ENCODE measurements around the gene KATNAL2.
"Not testable (repeated sequence)": the region's sequence is repeated elsewhere in the genome, so short reads cannot be mapped to it uniquely, and the experiment has no call there.

The KATNAL2 gene

DNA sequence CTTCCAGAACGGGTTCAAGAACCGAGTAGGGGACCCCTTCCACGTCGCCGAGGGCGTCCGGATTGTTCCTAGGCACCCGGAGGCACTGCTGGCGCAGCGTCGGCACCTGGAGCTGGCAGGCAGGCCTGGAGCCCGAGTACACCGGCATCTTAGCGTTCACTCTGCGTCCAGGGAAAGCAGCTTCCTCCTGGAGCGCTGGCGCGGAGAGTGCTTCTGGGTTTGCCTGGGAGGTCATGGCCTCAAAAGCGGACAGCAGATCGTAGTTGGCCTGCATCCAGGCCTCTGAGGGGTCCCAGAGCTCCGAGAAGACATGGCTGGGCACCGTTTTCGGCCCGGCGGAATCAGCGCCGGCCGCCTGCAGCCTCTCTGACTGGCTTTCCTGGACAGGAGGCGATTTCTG is 111.3 kb downstream of the KATNAL2 start:
- not testable (repeated sequence) for H4K91ac ChIP-seq (ENCODE audit: low read depth, low read length, poor library complexity); H2BK12ac ChIP-seq (ENCODE audit: low read length); H2BK120ac ChIP-seq (ENCODE audit: low read depth, low read length); H3K27me3 ChIP-seq (ENCODE audit: control insufficient read depth in 3 of 3, insufficient read depth in 3 of 3, low read depth in 1 of 3, low read length in 3 of 3); H3K9me3 ChIP-seq (replicated peaks in 1 of 2; ENCODE audit: control insufficient read depth in 2 of 2, insufficient read depth in 1 of 2, low read depth in 1 of 2, low read length in 2 of 2); H3K4me3 ChIP-seq (ENCODE audit: low read length in 2 of 2); H3K36me3 ChIP-seq (replicated peaks in 1 of 2; ENCODE audit: control insufficient read depth in 2 of 2, insufficient read depth in 2 of 2, low read length in 2 of 2); H2BK5ac ChIP-seq (ENCODE audit: low read length); H2BK15ac ChIP-seq (ENCODE audit: low read length); H3K4me2 ChIP-seq (ENCODE audit: insufficient read depth, low read length, poor library complexity, severe bottlenecking); H3K23ac ChIP-seq (ENCODE audit: low read depth, low read length, poor library complexity); H3K4ac ChIP-seq (ENCODE audit: low read length); H3K18ac ChIP-seq (ENCODE audit: low read length); H2AFZ ChIP-seq (ENCODE audit: low read length); H4K8ac ChIP-seq (ENCODE audit: low read depth, low read length); H3K9ac ChIP-seq (ENCODE audit: low read depth, low read length, poor library complexity); H3K4me1 ChIP-seq (ENCODE audit: control insufficient read depth in 2 of 2, insufficient read depth in 1 of 2, low read depth in 1 of 2, low read length in 2 of 2); DNase-seq (ENCODE audit: low spot score); H3K27ac ChIP-seq (replicated peaks; ENCODE audit: low read length); H3K14ac ChIP-seq (ENCODE audit: low read length); H3K79me1 ChIP-seq (ENCODE audit: low read depth, low read length); H2AK5ac ChIP-seq (ENCODE audit: low read depth, low read length)
- WGBS, 2 donors (ENCODE audit: extremely low coverage in 2 of 2, insufficient read length in 2 of 2, insufficient replicate concordance in 1 of 2), result no CpG with 5 or more reads among the region's 29 CpGs

DNA sequence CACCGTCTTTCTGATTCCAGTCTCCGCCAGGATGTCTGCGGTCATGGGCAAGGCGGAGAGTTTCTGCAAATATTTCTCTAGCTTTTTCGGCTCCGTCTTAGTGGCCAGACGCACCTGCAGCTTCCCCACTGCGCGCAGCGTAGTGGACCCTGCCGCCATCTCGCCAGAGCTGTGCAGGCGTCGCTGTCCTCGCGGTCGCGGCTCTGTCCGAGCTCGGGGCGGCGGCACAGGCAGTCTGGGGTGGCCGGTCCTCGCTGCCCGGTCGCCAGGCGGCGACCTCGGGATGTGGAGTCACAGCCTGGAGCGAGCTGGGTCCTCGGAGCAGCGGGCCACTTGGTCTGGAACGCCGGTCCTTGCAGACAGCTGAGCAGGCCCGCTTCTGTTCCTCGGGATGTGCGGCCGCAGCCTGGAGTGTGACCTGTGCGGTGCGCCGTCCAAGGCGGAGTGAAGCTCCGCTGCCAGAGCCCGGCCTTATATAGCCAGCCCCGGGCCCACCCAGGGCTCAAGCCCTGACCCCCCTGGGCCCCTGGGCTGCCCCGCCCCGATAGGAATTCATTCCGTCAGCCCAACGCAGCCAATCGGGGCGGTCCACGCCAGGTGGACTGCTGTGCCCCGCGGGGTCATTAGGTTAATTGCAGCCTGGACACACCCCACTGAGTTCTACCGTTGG is 112.4 kb downstream of the KATNAL2 start:
- H2BK15ac ChIP-seq (ENCODE audit: low read length); H4K8ac ChIP-seq (ENCODE audit: low read depth, low read length); H3K14ac ChIP-seq (ENCODE audit: low read length); H3K9me3 ChIP-seq (replicated peaks in 1 of 2; ENCODE audit: control insufficient read depth in 2 of 2, insufficient read depth in 1 of 2, low read depth in 1 of 2, low read length in 2 of 2); H3K9ac ChIP-seq (ENCODE audit: low read depth, low read length, poor library complexity); H2AFZ ChIP-seq (ENCODE audit: low read length); H3K79me1 ChIP-seq (ENCODE audit: low read depth, low read length); H4K91ac ChIP-seq (ENCODE audit: low read depth, low read length, poor library complexity); H3K4me1 ChIP-seq (ENCODE audit: control insufficient read depth in 2 of 2, insufficient read depth in 1 of 2, low read depth in 1 of 2, low read length in 2 of 2); H3K27me3 ChIP-seq (ENCODE audit: control insufficient read depth in 3 of 3, insufficient read depth in 3 of 3, low read depth in 1 of 3, low read length in 3 of 3); H2BK12ac ChIP-seq (ENCODE audit: low read length); H3K4me2 ChIP-seq (ENCODE audit: insufficient read depth, low read length, poor library complexity, severe bottlenecking); H3K27ac ChIP-seq (replicated peaks; ENCODE audit: low read length); H3K36me3 ChIP-seq (replicated peaks in 1 of 2; ENCODE audit: control insufficient read depth in 2 of 2, insufficient read depth in 2 of 2, low read length in 2 of 2); H3K4me3 ChIP-seq (ENCODE audit: low read length in 2 of 2); H3K18ac ChIP-seq (ENCODE audit: low read length); H2AK5ac ChIP-seq (ENCODE audit: low read depth, low read length); H3K4ac ChIP-seq (ENCODE audit: low read length); H2BK5ac ChIP-seq (ENCODE audit: low read length); DNase-seq (ENCODE audit: low spot score); H3K23ac ChIP-seq (ENCODE audit: low read depth, low read length, poor library complexity); H2BK120ac ChIP-seq (ENCODE audit: low read depth, low read length): not testable (repeated sequence)
- no CpG with 5 or more reads among the region's 55 CpGs for WGBS, 2 donors (ENCODE audit: extremely low coverage in 2 of 2, insufficient read length in 2 of 2, insufficient replicate concordance in 1 of 2)

DNA sequence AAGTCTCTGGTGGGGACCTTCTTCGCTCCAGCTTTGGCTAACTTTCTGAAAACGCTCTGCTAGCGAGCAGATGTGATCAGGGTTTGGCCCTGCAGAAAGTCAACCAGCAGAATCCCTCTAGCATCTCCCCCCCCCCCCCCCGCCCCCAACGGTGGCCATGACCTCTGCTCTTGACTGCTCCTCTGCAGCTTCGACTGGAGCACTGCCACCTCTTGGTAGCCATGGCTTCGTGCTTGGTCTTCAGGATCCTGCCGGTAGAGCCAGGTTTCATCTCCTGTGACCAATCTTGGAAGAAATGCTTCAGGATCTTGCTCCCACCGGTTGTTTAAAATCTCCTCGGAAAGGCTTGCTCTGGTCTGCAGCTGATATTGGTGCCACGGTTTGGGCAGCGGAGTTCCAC is 113.5 kb downstream of the KATNAL2 start:
- H3K14ac ChIP-seq (ENCODE audit: low read length); H2AFZ ChIP-seq (ENCODE audit: low read length); H4K8ac ChIP-seq (ENCODE audit: low read depth, low read length); H3K23ac ChIP-seq (ENCODE audit: low read depth, low read length, poor library complexity); H3K79me1 ChIP-seq (ENCODE audit: low read depth, low read length); H2BK12ac ChIP-seq (ENCODE audit: low read length); H2AK5ac ChIP-seq (ENCODE audit: low read depth, low read length); H3K18ac ChIP-seq (ENCODE audit: low read length); H3K36me3 ChIP-seq (replicated peaks in 1 of 2; ENCODE audit: control insufficient read depth in 2 of 2, insufficient read depth in 2 of 2, low read length in 2 of 2); H3K9ac ChIP-seq (ENCODE audit: low read depth, low read length, poor library complexity); H2BK5ac ChIP-seq (ENCODE audit: low read length); H4K91ac ChIP-seq (ENCODE audit: low read depth, low read length, poor library complexity); H2BK15ac ChIP-seq (ENCODE audit: low read length); H3K27me3 ChIP-seq (ENCODE audit: control insufficient read depth in 3 of 3, insufficient read depth in 3 of 3, low read depth in 1 of 3, low read length in 3 of 3); DNase-seq (ENCODE audit: low spot score); H2BK120ac ChIP-seq (ENCODE audit: low read depth, low read length); H3K27ac ChIP-seq (replicated peaks; ENCODE audit: low read length); H3K4ac ChIP-seq (ENCODE audit: low read length); H3K9me3 ChIP-seq (replicated peaks in 1 of 2; ENCODE audit: control insufficient read depth in 2 of 2, insufficient read depth in 1 of 2, low read depth in 1 of 2, low read length in 2 of 2); H3K4me2 ChIP-seq (ENCODE audit: insufficient read depth, low read length, poor library complexity, severe bottlenecking); H3K4me3 ChIP-seq (ENCODE audit: low read length in 2 of 2); H3K4me1 ChIP-seq (ENCODE audit: control insufficient read depth in 2 of 2, insufficient read depth in 1 of 2, low read depth in 1 of 2, low read length in 2 of 2): not testable (repeated sequence)
- no CpG with 5 or more reads among the region's 12 CpGs for WGBS, 2 donors (ENCODE audit: extremely low coverage in 2 of 2, insufficient read length in 2 of 2, insufficient replicate concordance in 1 of 2)

DNA sequence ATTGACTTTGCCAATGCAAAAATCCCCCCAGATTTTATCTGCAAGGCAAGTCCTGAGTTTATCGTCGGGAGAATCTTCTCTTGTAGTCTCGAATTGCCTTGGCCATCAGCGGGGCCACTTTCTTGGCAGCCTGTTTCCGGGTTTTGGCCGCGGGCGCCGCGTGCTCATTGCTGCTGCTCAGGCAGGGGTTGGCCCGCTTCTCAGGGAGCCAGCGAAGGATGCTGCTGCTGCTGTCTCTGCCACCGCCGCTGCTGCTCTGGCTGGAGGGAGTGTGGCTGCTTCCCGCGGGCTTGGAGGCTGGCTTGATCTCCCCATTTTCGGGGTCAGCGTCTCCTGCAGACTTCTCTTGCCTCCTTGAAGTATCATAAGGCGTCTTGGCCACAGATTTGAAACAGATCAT is 115.5 kb downstream of the KATNAL2 start:
- Histone ChIP-seq H3K4me3 (ENCODE audit: low read length in 2 of 2) (no peak overlapping the region), H3K4me1 (ENCODE audit: control insufficient read depth in 2 of 2, insufficient read depth in 1 of 2, low read depth in 1 of 2, low read length in 2 of 2) (peaks cover 0 to 1% of the 10 kb centered on the region in 2 donors), H3K23ac (ENCODE audit: low read depth, low read length, poor library complexity) (no peak overlapping the region), H3K27ac (replicated peaks; ENCODE audit: low read length) (no peak overlapping the region), H2BK12ac (ENCODE audit: low read length) (no peak overlapping the region), H3K4me2 (ENCODE audit: insufficient read depth, low read length, poor library complexity, severe bottlenecking) (no peak overlapping the region), H2AK5ac (ENCODE audit: low read depth, low read length) (no peak overlapping the region), H2BK15ac (ENCODE audit: low read length) (no peak overlapping the region), H2BK5ac (ENCODE audit: low read length) (no peak overlapping the region), H3K14ac (ENCODE audit: low read length) (no peak overlapping the region), H3K27me3 (ENCODE audit: control insufficient read depth in 3 of 3, insufficient read depth in 3 of 3, low read depth in 1 of 3, low read length in 3 of 3) (peaks cover 0 to 5% (median 0%) of the 10 kb centered on the region in 3 experiments), H3K36me3 (replicated peaks in 1 of 2; ENCODE audit: control insufficient read depth in 2 of 2, insufficient read depth in 2 of 2, low read length in 2 of 2) (no peaks in the 10 kb centered on the region), H3K18ac (ENCODE audit: low read length) (no peak overlapping the region), H3K79me1 (ENCODE audit: low read depth, low read length) (peaks cover 2% of the 10 kb centered on the region), H4K8ac (ENCODE audit: low read depth, low read length) (no peak overlapping the region), H3K4ac (ENCODE audit: low read length) (no peak overlapping the region), H3K9ac (ENCODE audit: low read depth, low read length, poor library complexity) (no peak overlapping the region), H4K91ac (ENCODE audit: low read depth, low read length, poor library complexity) (no peak overlapping the region), H2AFZ (ENCODE audit: low read length) (no peak overlapping the region), H2BK120ac (ENCODE audit: low read depth, low read length) (no peak overlapping the region), H3K9me3 (replicated peaks in 1 of 2; ENCODE audit: control insufficient read depth in 2 of 2, insufficient read depth in 1 of 2, low read depth in 1 of 2, low read length in 2 of 2) (no peaks in the 10 kb centered on the region)
- DNase-seq (ENCODE audit: low spot score), result no peak
- no CpG with 5 or more reads among the region's 19 CpGs for WGBS, 2 donors (ENCODE audit: extremely low coverage in 2 of 2, insufficient read length in 2 of 2, insufficient replicate concordance in 1 of 2)

Data from neuronal stem cell (in vitro differentiated cells).